NCI-H446 treated with DMSO at 0.1 percent for 48 hours (cell line): Measurements from ENCODE around the gene GUCA1C.
A peak's percentile ranks its signal among the peaks of the same experiment; 100 is the strongest.

Experiments
- DNase-seq: peaks from one replicate; lab custom pipeline; 2025; lab: John Stamatoyannopoulos, UW

The GUCA1C gene, protein sequence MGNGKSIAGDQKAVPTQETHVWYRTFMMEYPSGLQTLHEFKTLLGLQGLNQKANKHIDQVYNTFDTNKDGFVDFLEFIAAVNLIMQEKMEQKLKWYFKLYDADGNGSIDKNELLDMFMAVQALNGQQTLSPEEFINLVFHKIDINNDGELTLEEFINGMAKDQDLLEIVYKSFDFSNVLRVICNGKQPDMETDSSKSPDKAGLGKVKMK

DNA sequence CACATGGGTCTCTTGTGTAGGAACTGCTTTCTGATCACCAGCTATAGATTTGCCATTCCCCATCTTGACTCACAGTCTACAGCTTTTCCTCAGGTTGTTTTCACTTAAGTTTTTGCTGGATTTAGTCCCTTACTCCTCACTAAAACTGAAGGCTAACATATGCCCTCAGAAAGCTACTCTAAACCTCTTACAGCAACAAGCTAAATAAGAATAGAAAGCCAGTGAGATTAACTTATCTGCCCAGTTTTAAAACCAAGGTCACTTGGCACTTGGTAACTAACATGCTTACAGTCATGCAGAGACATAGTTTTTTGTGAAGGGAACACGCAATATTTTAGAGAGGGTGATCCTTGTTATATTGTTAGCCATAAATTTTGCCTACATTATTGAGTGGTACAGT is at the start of gene GUCA1C:
Gene GUCA1C (minus strand): TSS at position 180 of the 400 bp plus-strand sequence. CDS start 117 bp downstream, at position 63.
- no peak for DNase-seq

DNA sequence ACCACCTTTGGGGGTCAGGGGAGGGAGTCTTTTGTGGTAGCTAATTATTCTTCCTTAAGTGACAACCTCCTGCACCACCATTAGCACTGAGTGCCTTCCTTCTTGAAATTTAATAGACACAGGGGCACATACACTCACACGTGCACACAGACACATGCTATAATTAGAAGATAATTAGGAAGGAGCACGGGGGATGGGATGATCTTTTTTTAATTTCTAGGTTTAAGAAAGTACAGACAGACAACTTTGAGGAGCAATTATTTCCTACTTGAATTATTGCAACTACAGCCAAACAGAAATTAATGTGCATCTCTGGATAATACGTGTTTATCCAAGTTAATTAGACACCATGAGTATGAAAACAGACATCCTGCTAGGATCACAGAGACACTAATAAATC is 44.8 kb upstream of the GUCA1C start:
- no peak for DNase-seq

DNA sequence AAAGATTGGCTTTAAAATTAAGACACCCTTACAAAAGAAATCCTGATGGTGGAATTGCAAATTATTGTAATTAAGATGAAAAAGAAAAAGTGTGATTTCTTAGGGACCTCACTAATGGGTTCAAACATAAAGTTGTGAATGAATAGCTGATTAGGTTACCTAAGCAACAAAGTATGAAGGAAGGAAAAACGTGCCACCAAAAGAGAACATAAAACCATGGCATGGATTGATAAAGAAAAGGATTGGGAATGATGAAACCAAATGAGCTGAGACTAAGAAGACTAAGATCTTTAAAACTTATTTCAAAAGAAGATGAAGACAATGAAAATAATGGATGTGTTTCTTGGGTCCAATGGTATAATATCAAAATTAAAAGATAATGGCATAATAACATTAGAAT is 32.2 kb upstream of the GUCA1C start:
- DNase-seq = no peak

DNA sequence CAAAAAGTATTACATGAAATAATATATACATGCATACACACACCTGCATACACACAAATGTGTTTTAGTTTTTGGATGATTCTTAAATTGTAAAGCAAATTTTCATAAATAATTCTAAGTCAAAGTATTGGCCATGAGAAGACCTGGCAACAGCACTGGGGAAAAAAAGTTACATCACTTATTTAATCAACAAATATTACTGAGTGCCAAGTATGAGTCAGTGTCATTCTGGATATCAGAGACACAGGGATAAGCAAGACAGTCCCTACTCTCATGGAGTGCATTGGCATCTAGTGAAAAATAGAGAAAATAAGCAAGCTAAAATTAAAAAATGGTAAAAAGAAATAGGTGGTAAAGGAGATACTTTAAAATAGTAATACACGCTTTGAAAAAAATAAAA is 29.4 kb upstream of the GUCA1C start:
- no peak for DNase-seq

DNA sequence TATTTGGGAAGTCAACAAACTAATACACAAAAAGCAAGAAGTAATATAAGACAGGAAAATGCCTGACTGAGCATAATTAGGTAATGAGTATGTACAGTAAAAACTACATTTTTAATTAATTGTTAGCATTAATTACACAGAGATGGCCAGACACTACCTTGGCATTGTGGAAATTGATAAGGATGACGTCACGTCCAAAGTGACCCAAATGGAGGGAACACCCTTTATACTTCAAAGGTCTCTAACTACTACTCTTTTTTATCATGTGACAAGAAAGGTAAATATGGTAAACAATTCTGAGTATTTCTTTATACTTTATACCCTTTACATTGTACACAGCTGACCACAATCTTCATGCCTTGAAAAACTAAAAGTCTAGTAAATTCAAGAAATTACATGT is 22.4 kb upstream of the GUCA1C start:
- DNase-seq = no peak

DNA sequence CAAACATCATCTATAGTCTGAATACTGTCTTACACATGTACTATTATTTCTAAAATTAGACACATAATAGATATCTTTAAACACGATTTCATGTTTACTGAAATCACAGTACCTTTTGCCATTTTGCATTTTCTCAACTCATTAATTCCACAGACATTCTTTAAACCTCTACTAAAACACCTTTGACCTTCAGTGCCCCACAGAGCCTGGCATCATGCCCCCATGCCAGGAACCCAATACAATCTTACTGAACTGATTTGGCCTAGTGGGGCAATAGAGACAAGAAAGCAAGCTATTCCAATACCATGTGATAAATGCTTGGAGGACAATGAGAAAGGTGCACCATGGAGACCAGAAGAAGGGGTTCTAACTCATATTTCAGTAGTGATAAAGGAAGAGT is 19.3 kb upstream of the GUCA1C start:
- DNase-seq = no peak

DNA sequence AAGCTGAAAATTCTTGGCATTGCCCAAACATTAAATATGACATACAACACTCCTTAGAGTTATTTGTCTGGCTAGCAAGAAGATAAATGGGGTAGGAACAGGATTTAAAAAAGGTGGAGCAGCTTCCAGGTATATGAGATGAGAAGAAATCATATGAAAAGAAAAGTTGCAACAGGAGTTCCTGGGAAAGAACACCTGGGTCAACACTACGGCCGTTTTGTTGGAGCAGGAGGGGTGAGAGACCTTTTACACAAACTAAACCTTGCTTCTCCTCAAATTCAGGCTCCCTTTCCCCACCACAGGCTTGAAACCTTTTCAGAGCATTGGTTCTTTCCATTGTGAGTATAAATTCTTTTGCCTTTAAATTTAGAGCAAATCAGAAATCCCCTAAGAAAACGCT is 18.8 kb upstream of the GUCA1C start:
- DNase-seq = no peak

DNA sequence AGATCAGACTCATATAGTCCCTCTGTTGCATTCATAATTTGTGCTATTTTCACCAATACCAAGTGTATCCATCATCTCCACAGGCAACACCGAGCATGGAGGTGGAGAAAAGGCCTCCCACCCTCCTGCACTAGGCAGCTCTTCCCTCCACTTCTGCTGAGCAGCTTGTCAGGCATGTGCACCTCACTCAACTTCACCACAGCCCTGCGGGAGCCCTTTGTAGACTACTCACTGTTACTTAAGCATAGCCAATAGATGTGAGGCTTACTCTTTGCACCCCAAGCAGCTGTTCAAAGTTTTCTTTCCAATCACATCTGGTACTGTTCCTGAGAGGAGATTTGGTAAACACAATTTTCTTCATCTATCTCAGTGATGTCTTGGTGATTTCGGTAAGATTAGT is 16.9 kb upstream of the GUCA1C start:
- DNase-seq = no peak

DNA sequence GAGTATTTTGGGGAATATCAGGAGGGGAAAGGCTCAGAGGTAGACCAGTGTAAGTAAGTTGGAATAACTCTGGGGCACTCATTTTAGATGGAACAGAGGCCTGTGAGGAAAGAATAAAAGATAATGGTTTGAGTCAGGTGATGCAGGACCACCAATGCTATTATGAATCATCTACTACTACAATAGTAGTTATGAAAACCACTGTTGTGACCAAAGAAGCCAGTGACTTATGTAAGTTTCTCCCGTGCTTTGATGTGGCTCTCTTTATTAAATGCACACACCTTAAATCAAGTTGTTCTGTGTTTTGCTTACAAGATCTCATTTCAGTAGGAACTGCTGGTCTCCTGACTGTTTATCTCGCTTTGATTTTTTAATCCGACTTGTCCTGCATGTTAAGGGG is 13.1 kb upstream of the GUCA1C start:
- no peak for DNase-seq

DNA sequence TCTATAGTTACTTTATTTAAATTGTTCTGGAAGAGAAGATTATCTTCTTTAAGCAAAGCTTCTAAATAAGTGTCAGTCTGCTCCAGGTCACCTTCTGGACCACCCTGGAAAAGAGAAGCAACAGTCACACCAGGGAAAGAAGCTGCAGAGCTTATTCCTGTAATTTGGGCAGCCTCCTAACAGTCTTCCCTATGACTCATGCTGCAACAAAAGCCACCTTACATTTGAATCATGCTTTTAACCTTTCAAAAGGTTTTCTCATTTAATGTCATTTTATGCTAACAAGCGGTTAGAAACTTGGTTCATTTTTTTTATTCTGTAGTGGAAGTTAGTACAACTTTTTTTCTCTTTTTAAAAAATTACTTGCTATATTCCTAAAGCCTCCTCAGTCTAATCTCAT is 5.3 kb upstream of the GUCA1C start:
- DNase-seq = no peak

DNA sequence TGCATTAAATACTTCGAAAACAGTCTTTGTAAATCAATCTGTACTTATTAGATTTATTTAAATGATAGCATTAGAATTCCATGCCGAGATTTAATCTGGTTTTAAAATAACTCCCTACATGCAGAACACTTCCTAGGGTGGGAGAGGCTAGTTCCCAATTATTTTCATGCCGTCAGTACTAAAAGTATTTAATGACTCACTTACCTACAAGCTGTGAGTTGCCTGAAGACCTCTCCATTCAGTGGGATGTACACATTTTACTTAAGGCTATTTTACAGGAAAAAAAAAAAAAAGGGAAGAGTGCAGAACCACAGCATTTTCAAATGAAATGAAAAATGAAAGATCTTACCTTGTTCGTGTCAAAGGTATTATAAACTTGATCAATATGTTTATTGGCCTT is 469 bp downstream of the GUCA1C start:
- no peak for DNase-seq

DNA sequence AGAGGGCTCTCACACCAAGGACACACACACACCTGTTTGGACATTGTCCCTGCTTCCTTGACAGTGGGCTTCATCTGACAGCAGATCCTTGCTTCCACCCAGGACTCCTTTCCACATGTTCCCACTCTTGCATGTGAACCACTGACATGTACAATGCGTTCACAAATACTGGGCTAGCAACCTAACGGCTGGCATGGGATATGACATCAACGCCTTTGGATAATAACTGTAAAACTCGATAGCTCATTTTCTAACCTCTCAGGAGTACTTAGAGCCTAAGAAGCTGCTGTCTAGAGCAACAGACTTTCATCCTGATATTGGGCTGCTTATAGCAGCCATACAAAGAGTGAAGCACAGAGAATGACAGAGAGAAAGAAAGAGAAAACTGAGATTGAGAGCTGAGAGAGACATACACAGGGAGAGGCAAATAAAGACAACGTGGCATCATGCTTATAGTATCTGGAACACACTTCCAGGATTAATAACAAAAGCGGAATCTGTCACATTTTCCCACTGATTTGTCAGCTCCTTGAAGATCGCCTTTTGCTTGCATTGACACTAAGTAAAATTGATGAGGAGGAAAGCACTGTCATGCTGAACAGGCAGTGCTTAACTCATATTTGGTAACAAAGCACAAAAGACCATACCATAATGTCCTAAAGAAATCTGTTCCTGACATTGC is 1.7 kb downstream of the GUCA1C start:
- DNase-seq = no peak

DNA sequence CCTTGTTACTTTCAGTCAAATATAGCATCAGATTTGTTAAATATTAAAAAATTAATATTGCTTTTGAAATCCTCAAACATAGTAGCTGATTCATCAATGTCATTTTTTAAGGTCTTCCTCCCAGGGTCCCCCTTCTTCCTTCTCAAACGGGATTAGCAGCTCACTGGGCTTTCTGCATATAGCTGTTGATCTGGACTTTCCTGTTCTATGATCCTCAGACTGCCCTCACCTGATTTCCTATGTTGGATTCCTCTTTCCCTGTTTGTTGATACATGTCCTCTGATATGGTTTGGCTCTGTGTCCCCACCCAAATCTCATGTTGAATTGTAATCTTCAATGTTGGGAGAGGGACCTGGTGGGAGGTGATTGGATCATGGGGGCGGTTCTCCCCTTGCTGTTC is 5.8 kb downstream of the GUCA1C start:
- no peak for DNase-seq

DNA sequence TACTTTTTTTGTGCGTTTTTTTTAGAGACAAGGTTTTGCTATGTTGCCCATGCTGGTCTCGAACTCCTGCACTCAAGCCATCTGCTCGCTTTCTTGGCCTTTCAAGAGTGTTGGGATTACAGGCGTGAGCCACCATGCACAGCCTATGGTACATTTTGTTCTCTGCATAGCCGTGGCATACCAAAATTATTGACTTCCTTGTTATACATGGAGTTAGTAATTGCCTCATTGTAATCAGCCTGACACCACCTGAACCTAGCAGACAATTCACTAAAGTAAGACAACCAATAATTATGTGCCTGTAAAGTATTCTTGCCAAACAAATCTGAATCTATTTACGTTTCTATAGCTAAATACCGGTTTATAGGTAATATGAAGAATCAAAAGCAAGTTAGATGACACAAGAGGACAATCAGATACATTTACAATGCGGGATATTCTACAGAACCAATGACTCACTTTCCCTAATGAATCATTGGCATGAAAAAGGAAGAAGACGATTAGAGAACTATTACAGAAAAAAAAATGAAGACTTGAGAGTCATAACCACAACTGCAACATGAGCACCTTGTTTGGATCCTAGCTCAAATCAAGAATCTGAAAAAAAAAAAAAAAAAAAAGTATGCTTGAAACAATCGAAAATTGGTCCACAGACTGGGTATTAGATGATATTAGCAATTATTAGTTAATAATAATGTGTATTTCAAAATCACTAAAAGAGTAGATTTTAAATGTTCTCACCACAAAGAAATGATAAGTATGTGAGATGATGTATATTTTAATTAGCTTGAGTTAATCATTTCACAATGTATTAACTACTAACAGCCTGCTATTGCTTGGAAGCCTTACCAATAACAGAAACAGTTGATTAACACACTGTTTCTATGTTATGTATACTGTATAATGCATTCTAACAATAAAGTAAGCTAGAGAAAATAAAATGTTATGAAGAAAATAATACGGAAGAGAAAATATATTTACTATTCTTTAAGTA is 7.1 kb downstream of the GUCA1C start:
- DNase-seq = no peak

DNA sequence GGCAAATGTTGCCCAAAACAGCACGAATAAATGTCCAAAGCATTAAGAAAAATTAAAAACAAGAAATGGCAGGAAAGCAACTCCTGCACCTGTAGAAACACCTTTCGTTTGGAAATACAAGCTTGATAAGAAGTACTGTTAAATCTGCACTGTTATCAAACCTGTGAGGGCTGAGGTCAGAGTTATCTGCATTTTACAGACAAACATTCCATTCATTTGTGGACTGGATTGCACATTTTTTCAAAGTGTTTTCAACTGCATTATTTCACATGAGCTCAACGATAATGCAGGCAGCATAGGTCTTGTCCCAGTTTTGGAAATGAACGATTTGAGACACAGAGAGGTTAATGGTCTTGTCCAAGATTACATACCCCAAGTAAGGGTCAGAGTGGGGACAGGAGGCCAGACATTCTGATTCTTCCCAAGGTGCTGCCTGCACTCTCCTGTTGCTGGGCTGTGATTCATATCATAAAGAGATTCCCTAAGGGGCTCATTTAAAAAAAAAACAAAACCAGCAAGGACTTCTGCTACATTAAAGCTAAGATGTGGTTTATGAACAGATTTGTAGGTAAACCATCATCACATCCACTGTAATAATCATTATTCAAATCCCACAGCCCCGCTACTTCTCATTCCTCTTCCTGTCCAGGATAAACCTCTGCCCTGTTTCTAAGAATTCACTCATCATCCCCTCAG is 13.0 kb downstream of the GUCA1C start:
- no peak for DNase-seq

DNA sequence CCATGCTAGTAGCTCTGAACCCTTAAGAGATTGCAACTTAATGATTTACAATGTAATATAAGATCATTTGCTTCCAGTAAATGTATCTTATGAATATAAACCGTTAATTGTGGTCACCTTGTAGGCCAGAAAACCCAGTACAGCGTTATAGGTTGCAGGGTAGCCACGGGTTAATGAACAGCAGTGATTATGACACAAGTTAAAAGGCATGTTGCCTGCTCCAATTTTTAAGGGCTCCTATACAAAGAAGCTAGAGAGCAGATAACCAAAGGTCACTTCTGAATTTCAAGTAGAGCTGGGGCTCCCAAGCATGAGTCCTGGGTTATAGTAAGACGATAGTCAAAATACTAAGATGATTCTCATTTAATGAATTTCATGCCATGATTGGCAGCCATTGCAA is 13.5 kb downstream of the GUCA1C start:
- no peak for DNase-seq

DNA sequence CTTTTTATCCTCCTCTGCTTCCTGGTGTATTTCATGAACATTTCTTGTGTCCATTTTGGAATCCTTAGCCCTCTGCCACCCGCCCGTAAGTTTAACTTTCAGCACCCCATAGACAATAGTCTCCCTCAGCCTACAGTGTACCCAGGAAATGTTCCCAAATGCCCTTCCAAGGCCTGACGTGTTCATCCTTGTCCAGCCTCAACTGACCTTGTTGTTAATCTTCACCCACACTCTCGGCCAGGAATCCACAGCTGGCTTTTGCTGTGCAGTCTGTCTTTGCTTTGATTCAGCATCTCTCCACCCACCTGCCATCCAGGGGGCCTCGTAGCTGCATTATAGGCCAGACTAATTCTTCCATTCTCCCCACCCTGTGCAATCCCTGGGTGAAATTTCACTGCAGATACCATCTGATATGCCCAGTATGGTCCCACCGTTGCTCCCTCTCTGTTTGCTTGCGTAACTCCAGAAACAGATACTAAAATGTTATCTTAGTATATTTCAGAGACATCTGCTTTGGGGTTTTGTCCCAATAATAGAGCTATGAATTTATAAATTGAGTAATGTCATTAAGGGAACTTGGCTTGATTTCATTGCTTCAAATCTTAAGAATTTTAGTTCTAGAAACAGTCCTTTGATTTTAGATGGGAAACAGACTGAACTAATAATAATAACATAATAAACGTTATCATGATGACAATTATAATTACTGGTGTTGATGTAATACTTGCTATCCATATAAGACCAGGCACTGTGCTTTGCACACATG is 16.6 kb downstream of the GUCA1C start:
- no peak for DNase-seq

DNA sequence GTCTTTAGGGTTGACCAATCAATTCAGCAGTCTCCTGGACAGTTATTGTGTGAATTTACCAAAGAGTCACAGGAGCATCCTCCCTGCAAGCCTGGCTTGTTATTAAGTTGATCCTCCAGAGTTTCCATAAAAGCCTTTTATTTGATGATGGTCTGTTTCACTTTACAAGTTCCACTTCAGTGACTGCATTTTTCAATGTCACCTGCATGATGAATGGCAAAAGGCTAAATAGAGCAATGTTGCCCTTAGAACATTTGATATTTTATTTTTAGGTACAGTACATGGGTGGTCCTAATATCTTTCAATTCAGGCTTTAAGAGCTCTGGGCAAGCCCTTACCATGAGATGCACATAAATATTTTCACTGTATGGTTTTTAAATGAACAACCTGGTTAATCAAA is 22.6 kb downstream of the GUCA1C start:
- no peak for DNase-seq

DNA sequence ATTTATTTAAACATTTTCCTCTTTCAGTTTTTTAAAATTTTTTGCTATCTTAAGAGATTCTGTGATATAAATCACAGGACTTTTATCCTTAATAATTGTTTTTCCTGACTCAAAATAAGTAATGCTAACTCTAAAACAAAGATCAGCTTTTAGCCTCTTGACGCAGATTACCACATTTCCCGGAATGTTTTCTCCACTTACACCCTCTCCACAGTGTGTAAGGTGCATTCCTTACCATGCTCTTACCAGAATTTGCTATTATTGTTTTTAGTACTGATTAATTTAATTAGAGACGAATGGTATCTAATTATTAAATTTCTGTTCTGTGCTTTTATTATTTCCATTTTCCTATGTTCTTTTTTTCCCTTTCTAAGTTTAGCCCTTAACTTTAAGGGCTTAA is 34.8 kb downstream of the GUCA1C start:
- no peak for DNase-seq

DNA sequence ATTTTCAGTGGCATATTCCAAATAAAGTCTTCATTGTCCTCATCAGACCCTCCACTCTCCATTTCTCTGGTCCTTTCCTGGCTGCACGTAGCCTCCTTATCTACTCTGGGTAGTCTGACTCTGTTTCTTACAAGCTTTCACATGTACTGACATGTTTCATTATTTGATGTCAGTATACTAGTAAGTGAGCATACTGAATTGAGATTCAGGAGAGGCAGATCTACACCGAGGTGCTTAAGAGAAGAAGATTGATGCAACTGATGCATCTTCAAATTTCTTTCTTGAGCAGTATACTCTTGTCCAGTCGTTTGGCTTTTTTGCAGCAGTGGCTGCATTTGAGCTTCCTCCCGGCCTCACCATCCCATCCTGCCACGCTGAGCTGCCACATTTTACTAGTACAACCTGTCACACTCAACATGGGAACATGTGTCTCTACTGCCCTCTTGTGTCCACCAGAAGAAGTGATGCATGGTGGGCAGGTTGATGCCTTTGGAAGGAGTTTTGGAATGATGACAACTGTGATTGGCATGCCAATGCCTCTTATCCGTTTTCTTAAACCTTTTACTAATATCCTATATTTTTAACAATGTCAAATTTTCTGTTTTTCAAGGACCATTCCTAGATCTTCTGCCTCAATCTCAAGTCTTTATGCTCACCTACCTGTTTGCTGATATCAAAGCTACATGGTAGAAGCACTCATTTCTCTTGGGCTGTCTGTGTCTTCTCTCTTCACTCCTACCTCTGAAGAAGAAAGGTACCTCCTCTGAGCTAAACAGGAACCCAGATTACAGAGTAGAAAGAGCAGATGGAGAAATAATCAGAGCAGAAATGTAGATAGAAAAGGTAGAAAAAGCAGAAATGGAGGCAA is 38.7 kb downstream of the GUCA1C start:
- peak; percentile 40 for DNase-seq

DNA sequence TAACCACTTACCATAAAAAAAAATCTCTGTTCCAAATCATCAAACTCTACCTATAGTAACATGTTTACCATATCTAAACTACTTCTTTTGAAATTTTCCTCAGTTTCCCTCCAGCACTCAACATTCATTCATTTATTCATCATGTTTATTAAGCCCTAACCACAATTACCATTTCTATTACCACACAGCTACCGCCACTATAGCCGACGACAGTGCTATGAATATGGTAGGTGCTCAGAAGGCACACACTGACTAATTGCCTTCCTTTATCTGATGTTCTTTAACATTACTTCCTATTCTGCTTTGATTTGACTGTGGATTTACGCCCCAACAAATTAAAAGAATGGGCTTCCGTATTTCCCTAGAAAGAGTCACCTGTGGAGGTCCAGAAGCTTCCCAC is 43.9 kb downstream of the GUCA1C start:
- DNase-seq = no peak
